ENCODE results near the gene NNAT.
A peak's percentile ranks its signal among the peaks of the same experiment; 100 is the strongest.

Gene NNAT

GRCh38 chr20:37526839-37527637 lies 6.0 kb downstream of the NNAT start:
- Histone ChIP-seq H3K4me1 (ENCODE audit: control insufficient read depth, low read depth, low read length) (peaks cover 25% of the 10 kb centered on the region), H3K4me3 (ENCODE audit: low read length) (peak overlapping the region; percentile 94), H3K27ac (ENCODE audit: low read length) (no peak overlapping the region)

GRCh38 chr20:37527638-37528445 lies 6.8 kb downstream of the NNAT start, which contains the start of gene BLCAP:
BLCAP (minus strand) TSS chr20:37527876; CDS start chr20:37519174, 8,702 bp downstream.
- Histone ChIP-seq H3K27ac (ENCODE audit: low read length) (peak within 1 kb of the TSS; percentile 100), H3K36me3 (ENCODE audit: control insufficient read depth, low read depth, low read length) (no peaks in the 10 kb centered on the region), H3K27me3 (ENCODE audit: control insufficient read depth, insufficient read depth, low read length) (peaks cover 6% of the 10 kb centered on the region), H3K9ac (ENCODE audit: low read length) (peak within 1 kb of the TSS; percentile 91), H3K9me3 (ENCODE audit: control insufficient read depth, low read depth, low read length) (no peaks in the 10 kb centered on the region), H3K4me3 (ENCODE audit: low read length) (peak within 1 kb of the TSS; percentile 94), H3K4me1 (ENCODE audit: control insufficient read depth, low read depth, low read length) (peaks cover 22% of the 10 kb centered on the region)

More at GRCh38 chr20:37526839-37527637, 6.0 kb downstream of the NNAT start:
- Histone ChIP-seq H3K9me3 (ENCODE audit: control insufficient read depth, low read depth, low read length) (no peaks in the 10 kb centered on the region), H3K27me3 (ENCODE audit: control insufficient read depth, insufficient read depth, low read length) (peaks cover 7% of the 10 kb centered on the region), H3K9ac (ENCODE audit: low read length) (peak overlapping the region; percentile 91), H3K36me3 (ENCODE audit: control insufficient read depth, low read depth, low read length) (no peaks in the 10 kb centered on the region)

- Histone ChIP-seq H3K27ac (ENCODE audit: low read length) (peak overlapping the region; percentile 100), H3K4me1 (ENCODE audit: control insufficient read depth, low read depth, low read length) (peaks cover 17% of the 10 kb centered on the region), H3K9ac (ENCODE audit: low read length) (peak overlapping the region; percentile 91), H3K36me3 (ENCODE audit: control insufficient read depth, low read depth, low read length) (no peaks in the 10 kb centered on the region), H3K27me3 (ENCODE audit: control insufficient read depth, insufficient read depth, low read length) (no peaks in the 10 kb centered on the region), H3K4me3 (ENCODE audit: low read length) (peak overlapping the region; percentile 94), H3K9me3 (ENCODE audit: control insufficient read depth, low read depth, low read length) (no peaks in the 10 kb centered on the region)
Measured at GRCh38 chr20:37528446-37529213, 7.6 kb downstream of the NNAT start.

- Histone ChIP-seq H3K36me3 (ENCODE audit: control insufficient read depth, low read depth, low read length) (no peaks in the 10 kb centered on the region), H3K9me3 (ENCODE audit: control insufficient read depth, low read depth, low read length) (no peaks in the 10 kb centered on the region), H3K27ac (ENCODE audit: low read length) (no peak overlapping the region), H3K4me3 (ENCODE audit: low read length) (no peak overlapping the region), H3K4me1 (ENCODE audit: control insufficient read depth, low read depth, low read length) (peaks cover 14% of the 10 kb centered on the region), H3K27me3 (ENCODE audit: control insufficient read depth, insufficient read depth, low read length) (no peaks in the 10 kb centered on the region), H3K9ac (ENCODE audit: low read length) (no peak overlapping the region)
Measured at GRCh38 chr20:37529214-37529967, 8.3 kb downstream of the NNAT start.

- Histone ChIP-seq H3K4me1 (ENCODE audit: control insufficient read depth, low read depth, low read length) (peaks cover 14% of the 10 kb centered on the region), H3K9ac (ENCODE audit: low read length) (no peak overlapping the region), H3K36me3 (ENCODE audit: control insufficient read depth, low read depth, low read length) (no peaks in the 10 kb centered on the region), H3K9me3 (ENCODE audit: control insufficient read depth, low read depth, low read length) (no peaks in the 10 kb centered on the region), H3K27ac (ENCODE audit: low read length) (no peak overlapping the region), H3K27me3 (ENCODE audit: control insufficient read depth, insufficient read depth, low read length) (no peaks in the 10 kb centered on the region), H3K4me3 (ENCODE audit: low read length) (no peak overlapping the region)
Measured at GRCh38 chr20:37529968-37530600, 9.0 kb downstream of the NNAT start.

GRCh38 chr20:37530696-37531095 lies 9.6 kb downstream of the NNAT start:
- H3K27me3 ChIP-seq (ENCODE audit: control insufficient read depth, insufficient read depth, low read length): no peaks in the 10 kb centered on the region
- no peaks in the 10 kb centered on the region for H3K36me3 ChIP-seq (ENCODE audit: control insufficient read depth, low read depth, low read length)
- H3K4me1 ChIP-seq (ENCODE audit: control insufficient read depth, low read depth, low read length): peaks cover 9% of the 10 kb centered on the region
- no peaks in the 10 kb centered on the region for H3K9me3 ChIP-seq (ENCODE audit: control insufficient read depth, low read depth, low read length)
- H3K9ac ChIP-seq (ENCODE audit: low read length): no peak overlapping the region
- H3K27ac ChIP-seq (ENCODE audit: low read length): no peak overlapping the region
- no peak overlapping the region for H3K4me3 ChIP-seq (ENCODE audit: low read length)

GRCh38 chr20:37531856-37532255 lies 10.8 kb downstream of the NNAT start:
- Histone ChIP-seq H3K9me3 (ENCODE audit: control insufficient read depth, low read depth, low read length) (no peaks in the 10 kb centered on the region), H3K4me1 (ENCODE audit: control insufficient read depth, low read depth, low read length) (peaks cover 6% of the 10 kb centered on the region), H3K4me3 (ENCODE audit: low read length) (no peak overlapping the region), H3K27ac (ENCODE audit: low read length) (no peak overlapping the region), H3K27me3 (ENCODE audit: control insufficient read depth, insufficient read depth, low read length) (no peaks in the 10 kb centered on the region), H3K36me3 (ENCODE audit: control insufficient read depth, low read depth, low read length) (no peaks in the 10 kb centered on the region), H3K9ac (ENCODE audit: low read length) (no peak overlapping the region)

- Histone ChIP-seq H3K27me3 (ENCODE audit: control insufficient read depth, insufficient read depth, low read length) (no peaks in the 10 kb centered on the region), H3K9me3 (ENCODE audit: control insufficient read depth, low read depth, low read length) (no peaks in the 10 kb centered on the region), H3K27ac (ENCODE audit: low read length) (no peak overlapping the region), H3K36me3 (ENCODE audit: control insufficient read depth, low read depth, low read length) (no peaks in the 10 kb centered on the region), H3K4me3 (ENCODE audit: low read length) (no peak overlapping the region), H3K4me1 (ENCODE audit: control insufficient read depth, low read depth, low read length) (peaks cover 6% of the 10 kb centered on the region), H3K9ac (ENCODE audit: low read length) (no peak overlapping the region)
Measured at GRCh38 chr20:37533154-37533715, 12.2 kb downstream of the NNAT start.

- H3K9me3 ChIP-seq (ENCODE audit: control insufficient read depth, low read depth, low read length): no peaks in the 10 kb centered on the region
- H3K4me1 ChIP-seq (ENCODE audit: control insufficient read depth, low read depth, low read length): no peaks in the 10 kb centered on the region
- H3K36me3 ChIP-seq (ENCODE audit: control insufficient read depth, low read depth, low read length): no peaks in the 10 kb centered on the region
- no peaks in the 10 kb centered on the region for H3K27me3 ChIP-seq (ENCODE audit: control insufficient read depth, insufficient read depth, low read length)
- H3K27ac ChIP-seq (ENCODE audit: low read length): no peak overlapping the region
- no peak overlapping the region for H3K9ac ChIP-seq (ENCODE audit: low read length)
- no peak overlapping the region for H3K4me3 ChIP-seq (ENCODE audit: low read length)
Measured at GRCh38 chr20:37534401-37535157, 13.5 kb downstream of the NNAT start.
